Cardiac ventricle fibroblast (primary cell): ENCODE results near the gene PAFAH1B1. TPM values are rescaled to one million over a fixed set of nuclear protein-coding genes. Genes with fewer than 3 reads are reported as not detected.

ENCODE experiments used
- total RNA-seq: library from RNA; depleted of rRNA; stranded (reverse); fragments of >200 nt; gene quantifications from 2 replicates; pipeline ENCODE4 v1.2.3, GENCODE V29; 2015

Gene PAFAH1B1
- total RNA-seq: 37.1 and 50.6 TPM in 2 replicates

GRCh38 chr17:2592971-2593820 is at the start of gene PAFAH1B1:
PAFAH1B1 (plus strand) TSS chr17:2593654; CDS start chr17:2638289, 44,635 bp downstream.

DNA sequence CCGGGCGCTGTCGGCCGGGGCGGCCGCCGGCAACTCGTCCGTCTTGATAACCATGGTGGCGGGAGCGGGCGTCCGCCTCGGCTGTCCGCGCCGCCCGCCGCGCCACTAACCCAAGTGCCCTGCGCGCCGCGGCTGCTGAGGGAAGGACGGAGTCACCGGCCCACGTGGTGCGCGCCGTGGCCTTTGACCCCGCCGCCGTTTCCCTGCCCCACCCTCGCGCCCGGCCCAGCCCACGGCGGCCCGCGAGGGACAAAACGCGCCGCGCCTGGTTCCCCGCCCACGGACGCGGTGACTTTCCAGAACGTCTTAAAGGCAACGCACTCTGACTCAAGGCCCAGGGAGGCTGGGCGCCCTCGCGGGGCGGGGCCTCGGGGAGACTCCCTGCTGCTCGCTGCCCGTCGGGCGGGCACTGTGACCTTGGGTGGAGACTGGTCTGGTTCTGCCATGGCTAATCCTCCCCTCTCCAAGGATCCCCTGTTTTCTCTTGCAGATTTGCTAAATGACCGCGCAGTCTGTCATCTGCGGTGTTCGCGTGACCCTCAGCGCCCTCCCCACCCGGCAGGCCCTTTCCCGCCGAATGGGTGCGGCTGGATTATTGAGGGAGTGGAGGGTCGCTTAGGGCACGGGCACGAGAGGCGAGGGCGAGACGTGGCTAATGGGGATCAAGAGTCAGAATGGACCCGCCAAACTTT is 118.3 kb downstream of the PAFAH1B1 start, which contains the start of gene CLUH:
Gene CLUH, minus strand, starts transcription at position 157 of the 692 bp plus-strand sequence. Its CDS starts 103 bp downstream, at position 54.

Other genes with a start within 250 kb of the PAFAH1B1 start
- 8.6 and 12.6 TPM in 2 replicates for gene MNT, start 192.6 kb upstream of the PAFAH1B1 start, total RNA-seq
- gene METTL16, start 81.8 kb upstream of the PAFAH1B1 start, total RNA-seq: 16.2 and 26.1 TPM in 2 replicates
- 47.4 and 60.6 TPM in 2 replicates for gene CLUH, start 118.1 kb downstream of the PAFAH1B1 start, total RNA-seq
- not detected in 2 replicates for gene CCDC92B, start 156.0 kb downstream of the PAFAH1B1 start, total RNA-seq
- gene RAP1GAP2, start 202.8 kb downstream of the PAFAH1B1 start, total RNA-seq: 0.24 and 0.31 TPM in 2 replicates